ENCODE measurements around the gene SYNE2.

The SYNE2 gene

DNA sequence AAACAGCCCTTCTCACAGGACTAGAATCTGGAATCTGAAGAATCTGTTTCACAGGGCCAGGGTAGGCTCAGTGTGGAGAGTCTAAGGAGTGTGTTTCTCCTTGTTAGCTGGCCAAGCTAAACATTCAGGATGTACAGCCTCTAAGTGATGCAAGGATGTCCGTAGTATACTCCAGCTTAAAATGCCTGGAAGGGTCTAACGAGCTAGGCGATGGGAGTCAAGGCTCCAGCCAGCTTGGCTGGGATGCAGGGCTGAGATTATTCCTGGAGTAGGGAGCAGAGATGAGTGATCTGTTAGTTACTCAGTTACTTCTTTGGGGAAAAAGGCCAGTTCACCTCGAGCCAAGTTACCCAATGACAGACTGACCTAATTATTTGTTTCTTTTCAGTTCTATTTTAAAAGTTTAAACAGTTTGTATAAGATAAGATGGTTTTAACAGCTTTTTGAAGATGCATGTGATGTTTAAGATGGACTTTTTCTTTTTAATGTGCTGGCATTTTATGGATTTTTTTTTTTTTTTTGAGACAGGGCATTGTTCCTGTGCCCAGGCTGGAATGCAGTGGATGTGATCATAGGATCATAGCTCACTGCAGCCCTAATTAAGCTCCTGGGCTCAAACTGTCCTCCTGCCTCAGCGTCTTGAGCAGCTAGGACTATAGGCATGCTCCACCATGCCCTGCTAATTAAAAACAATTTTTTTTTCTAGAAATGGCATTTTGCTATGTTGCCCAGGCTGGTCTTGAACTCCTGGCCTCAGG is 41.1 kb downstream of the SYNE2 start:
- peak; percentile 98 for DNase-seq (ENCODE audit: low read depth)
- TF ChIP-seq, protein P1, sequence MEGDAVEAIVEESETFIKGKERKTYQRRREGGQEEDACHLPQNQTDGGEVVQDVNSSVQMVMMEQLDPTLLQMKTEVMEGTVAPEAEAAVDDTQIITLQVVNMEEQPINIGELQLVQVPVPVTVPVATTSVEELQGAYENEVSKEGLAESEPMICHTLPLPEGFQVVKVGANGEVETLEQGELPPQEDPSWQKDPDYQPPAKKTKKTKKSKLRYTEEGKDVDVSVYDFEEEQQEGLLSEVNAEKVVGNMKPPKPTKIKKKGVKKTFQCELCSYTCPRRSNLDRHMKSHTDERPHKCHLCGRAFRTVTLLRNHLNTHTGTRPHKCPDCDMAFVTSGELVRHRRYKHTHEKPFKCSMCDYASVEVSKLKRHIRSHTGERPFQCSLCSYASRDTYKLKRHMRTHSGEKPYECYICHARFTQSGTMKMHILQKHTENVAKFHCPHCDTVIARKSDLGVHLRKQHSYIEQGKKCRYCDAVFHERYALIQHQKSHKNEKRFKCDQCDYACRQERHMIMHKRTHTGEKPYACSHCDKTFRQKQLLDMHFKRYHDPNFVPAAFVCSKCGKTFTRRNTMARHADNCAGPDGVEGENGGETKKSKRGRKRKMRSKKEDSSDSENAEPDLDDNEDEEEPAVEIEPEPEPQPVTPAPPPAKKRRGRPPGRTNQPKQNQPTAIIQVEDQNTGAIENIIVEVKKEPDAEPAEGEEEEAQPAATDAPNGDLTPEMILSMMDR (IDR thresholded peaks at IDR 0.05; ENCODE audit: low read length, missing control alignments): no peak
- no peak overlapping the region for H3K4me3 ChIP-seq (replicated peaks; ENCODE audit: low read depth, low read length)

GRCh38 chr14:63895510-63895909 is 42.7 kb downstream of the SYNE2 start:
- no peak for DNase-seq (ENCODE audit: low read depth)
- no peak overlapping the region for H3K4me3 ChIP-seq (replicated peaks; ENCODE audit: low read depth, low read length)

GRCh38 chr14:63896278-63896720 is 43.5 kb downstream of the SYNE2 start:
- DNase-seq (ENCODE audit: low read depth): peak; percentile 99
- TF ChIP-seq, protein P1 (IDR thresholded peaks at IDR 0.05; ENCODE audit: low read length, missing control alignments): no peak
- H3K4me3 ChIP-seq (replicated peaks; ENCODE audit: low read depth, low read length): no peak overlapping the region

More at GRCh38 chr14:63895510-63895909, 42.7 kb downstream of the SYNE2 start:
- TF ChIP-seq, protein P1 (IDR thresholded peaks at IDR 0.05; ENCODE audit: low read length, missing control alignments): no peak

DNA sequence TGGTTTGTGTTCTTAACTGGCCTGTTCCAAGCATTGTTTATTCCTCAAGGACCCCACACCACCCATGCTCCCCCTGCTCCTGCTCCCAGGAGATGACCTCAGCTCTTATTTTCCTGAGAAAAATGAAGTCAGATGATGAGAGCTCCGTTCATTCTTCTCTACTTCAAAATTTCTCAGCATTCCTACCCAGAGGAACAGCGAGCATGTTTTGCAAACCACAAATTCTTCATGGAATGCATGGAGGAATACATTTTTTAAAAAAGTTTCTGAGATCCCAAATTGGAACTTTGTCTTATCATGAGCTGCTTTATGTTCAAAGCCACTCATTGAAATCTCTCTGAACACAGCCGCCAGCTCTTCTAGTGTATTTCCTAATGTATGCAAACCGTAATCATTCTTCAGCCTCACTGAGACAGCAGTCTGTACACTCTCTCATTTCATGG is 44.9 kb downstream of the SYNE2 start:
- TF ChIP-seq, protein P1 (IDR thresholded peaks at IDR 0.05; ENCODE audit: low read length, missing control alignments): no peak
- H3K4me3 ChIP-seq (replicated peaks; ENCODE audit: low read depth, low read length): no peak overlapping the region
- DNase-seq (ENCODE audit: low read depth): peak; percentile 87

GRCh38 chr14:63899953-63900352 is 47.1 kb downstream of the SYNE2 start:
- TF ChIP-seq, protein P1 (IDR thresholded peaks at IDR 0.05; ENCODE audit: low read length, missing control alignments): no peak
- no peak for DNase-seq (ENCODE audit: low read depth)
- H3K4me3 ChIP-seq (replicated peaks; ENCODE audit: low read depth, low read length): no peak overlapping the region

DNA sequence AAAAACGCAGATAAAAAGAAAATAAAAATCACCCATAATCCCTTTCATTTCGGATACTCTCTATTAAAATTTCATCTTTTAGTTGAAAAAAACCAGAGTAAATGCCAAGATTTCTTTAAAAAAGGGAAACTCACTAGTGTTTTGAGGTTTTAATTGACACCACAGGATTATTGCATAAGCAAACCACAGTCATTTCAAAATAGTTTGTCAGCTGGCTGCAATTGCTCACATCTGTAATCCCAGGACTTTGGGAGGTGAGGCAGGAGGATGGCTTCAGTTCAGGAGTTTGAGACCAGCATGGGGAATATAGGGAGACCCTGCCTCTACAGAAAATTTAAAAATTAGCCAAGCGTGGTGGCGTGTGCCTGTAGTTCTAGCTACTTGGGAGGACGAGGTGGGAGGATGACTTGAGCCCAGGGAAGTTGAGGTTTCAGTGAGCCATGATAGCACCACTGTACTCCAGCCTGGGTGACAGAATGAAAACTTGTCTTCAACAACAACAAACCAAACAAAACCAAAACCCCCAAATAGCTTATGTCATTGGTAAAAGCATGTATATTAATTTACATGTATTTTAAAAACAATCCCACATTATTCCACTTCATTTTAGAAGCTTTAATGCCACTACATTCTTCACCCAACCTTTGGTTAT is 48.8 kb downstream of the SYNE2 start:
- TF ChIP-seq, protein P1 (IDR thresholded peaks at IDR 0.05; ENCODE audit: low read length, missing control alignments): no peak
- peak; percentile 85 for DNase-seq (ENCODE audit: low read depth)
- H3K4me3 ChIP-seq (replicated peaks; ENCODE audit: low read depth, low read length): no peak overlapping the region
